ACC112 (cell line): ENCODE results near the gene RHCE.
A peak's percentile ranks its signal among the peaks of the same experiment; 100 is the strongest.
"Not testable (repeated sequence)": the region's sequence is repeated elsewhere in the genome, so short reads cannot be mapped to it uniquely, and the experiment has no call there.

ENCODE experiments used
- H2AFZ ChIP-seq: fragments of 200-600 bp; sonication (generic); one replicate; pipeline ENCODE4 v1.6.0; 2017; ENCODE audit warnings: antibody characterized with exemption, low read length; ENCODE audit not compliant: unreplicated experiment
- H3K27ac ChIP-seq: fragments of 200-600 bp; sonication (generic); 2 replicates; pipeline ENCODE4 v1.5.1; 2014; ENCODE audit warnings: low read depth, mild to moderate bottlenecking, antibody characterized with exemption, low read length, moderate library complexity
- H3K27me3 ChIP-seq: fragments of 200-600 bp; sonication (generic); 2 replicates; pipeline ENCODE4 v1.6.1; 2014; ENCODE audit warnings: mild to moderate bottlenecking, antibody characterized with exemption, low read length, moderate library complexity, mixed read lengths; ENCODE audit not compliant: insufficient read depth
- H3K36me3 ChIP-seq: fragments of 200-600 bp; sonication (generic); 2 replicates; pipeline ENCODE4 v1.6.1; 2016; ENCODE audit warnings: mild to moderate bottlenecking, antibody characterized with exemption, low read length, moderate library complexity, mixed read lengths; ENCODE audit not compliant: insufficient read depth
- H3K4me1 ChIP-seq: fragments of 200-600 bp; sonication (generic); one replicate; pipeline ENCODE4 v1.6.1; 2016; ENCODE audit warnings: low read length, mixed read lengths; ENCODE audit not compliant: insufficient read depth, unreplicated experiment, control insufficient read depth
- H3K4me3 ChIP-seq: fragments of 200-600 bp; sonication (generic); 2 replicates; pipeline ENCODE4 v1.5.1; 2014; ENCODE audit warnings: mild to moderate bottlenecking, low read depth, low read length
- H3K79me2 ChIP-seq: fragments of 200-600 bp; sonication (generic); one replicate; pipeline ENCODE4 v1.6.0; 2016; ENCODE audit warnings: low read length; ENCODE audit not compliant: control insufficient read depth, unreplicated experiment, insufficient read depth

The RHCE gene

DNA sequence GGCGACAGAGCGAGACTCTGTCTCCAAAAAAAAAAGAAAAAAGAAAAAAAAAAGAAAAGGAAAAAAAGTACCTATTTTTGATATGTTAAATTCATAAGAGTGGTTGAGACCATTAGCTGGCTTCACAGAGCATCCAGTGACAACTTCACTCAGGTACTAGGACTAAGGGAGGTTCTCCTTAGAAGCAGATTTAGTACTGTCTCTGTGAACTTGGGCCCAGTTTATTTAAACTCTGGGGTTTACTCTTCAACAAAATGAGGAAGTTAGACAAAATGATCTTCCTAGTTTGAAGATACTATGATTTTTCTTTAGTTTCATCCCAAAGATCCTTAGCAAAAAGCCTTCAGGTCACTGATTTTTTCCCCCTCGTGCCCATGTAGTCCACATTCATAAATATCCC, 31.3 kb upstream of the RHCE start:
- Histone ChIP-seq H3K36me3 (peaks cover 11% of the 10 kb centered on the region), H3K27ac (no peak overlapping the region), H3K79me2 (no peaks in the 10 kb centered on the region), H3K27me3 (no peaks in the 10 kb centered on the region), H2AFZ (no peak overlapping the region), H3K4me1 (peaks cover 7% of the 10 kb centered on the region), H3K4me3 (no peak overlapping the region)

DNA sequence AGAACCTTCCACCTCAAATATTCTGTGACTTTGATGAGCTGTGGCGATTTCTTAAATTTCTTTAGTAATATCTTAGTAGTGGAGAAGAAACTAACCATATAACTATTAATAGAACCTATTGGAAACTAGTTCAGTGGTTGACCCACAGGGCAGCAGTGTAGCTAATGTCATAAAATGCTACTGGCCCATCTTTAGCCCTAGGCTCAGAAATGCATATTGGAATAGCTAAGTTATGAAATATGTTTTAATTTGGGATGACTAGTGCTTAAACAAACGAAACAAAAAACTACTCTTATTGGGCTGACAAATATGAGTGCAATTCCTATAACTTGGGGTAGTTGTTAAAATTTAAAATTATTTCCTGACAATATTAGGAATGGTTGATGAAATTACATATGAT, 30.3 kb upstream of the RHCE start:
- H3K4me1 ChIP-seq, result peaks cover 7% of the 10 kb centered on the region
- no peak overlapping the region for H2AFZ ChIP-seq
- no peak overlapping the region for H3K27ac ChIP-seq
- H3K79me2 ChIP-seq, result no peaks in the 10 kb centered on the region
- H3K36me3 ChIP-seq, result peaks cover 5% of the 10 kb centered on the region; the same call in 1 of the 2 replicates
- H3K4me3 ChIP-seq, result no peak overlapping the region
- no peaks in the 10 kb centered on the region for H3K27me3 ChIP-seq

DNA sequence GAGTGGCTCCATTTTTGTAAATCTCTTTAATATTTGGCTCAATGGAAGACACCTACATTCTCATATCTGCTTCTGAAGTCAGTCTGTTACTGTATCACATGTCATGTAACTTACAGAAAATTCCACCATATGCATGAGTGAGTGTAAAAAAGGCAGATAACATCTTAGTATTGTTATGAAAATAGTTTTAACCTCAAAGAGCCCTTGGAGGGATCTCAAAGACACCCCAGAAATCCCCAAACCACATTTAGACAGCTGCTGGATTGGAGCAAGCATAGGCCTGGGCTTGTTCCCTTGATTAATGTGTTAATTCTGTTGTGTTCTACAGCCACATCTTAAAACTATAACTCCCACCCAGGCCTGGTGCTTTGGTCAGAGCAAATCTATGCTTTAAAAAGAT, 26.9 kb upstream of the RHCE start:
- Histone ChIP-seq H3K4me3 (no peak overlapping the region), H3K27me3 (no peaks in the 10 kb centered on the region), H3K36me3 (no peaks in the 10 kb centered on the region), H3K27ac (no peak overlapping the region), H2AFZ (no peak overlapping the region), H3K79me2 (peaks cover 6% of the 10 kb centered on the region), H3K4me1 (peaks cover 7% of the 10 kb centered on the region)

DNA sequence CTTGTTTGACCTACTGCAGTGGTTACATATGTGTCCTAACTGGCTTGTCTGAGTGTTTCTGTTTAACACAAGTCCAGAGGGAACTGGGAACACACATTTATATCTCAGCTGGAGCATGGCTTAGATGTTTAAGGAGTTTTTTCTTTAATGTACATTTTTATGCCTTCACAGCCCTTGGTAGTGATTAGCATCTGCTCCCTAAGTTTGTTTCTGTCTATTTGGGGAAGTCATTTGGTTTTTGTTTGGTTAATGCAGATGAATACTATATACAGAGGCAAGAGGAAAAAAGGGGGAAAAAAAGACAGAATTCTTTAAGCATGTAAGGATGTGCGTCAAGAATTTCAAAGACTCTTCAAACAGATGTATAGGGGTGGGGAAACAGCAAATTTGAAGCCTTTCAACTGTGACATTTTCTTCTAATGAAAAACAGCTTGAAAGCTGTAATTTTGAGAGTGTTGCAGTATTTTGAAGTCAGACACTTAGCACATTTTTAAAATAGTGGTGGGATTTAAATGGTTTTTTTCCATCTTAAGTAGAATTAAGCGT, 25.4 kb upstream of the RHCE start:
- Histone ChIP-seq H3K27ac (no peak overlapping the region), H3K36me3 (no peaks in the 10 kb centered on the region), H3K4me1 (peaks cover 7% of the 10 kb centered on the region), H3K27me3 (no peaks in the 10 kb centered on the region), H3K4me3 (no peak overlapping the region), H2AFZ (no peak overlapping the region), H3K79me2 (peaks cover 12% of the 10 kb centered on the region)

DNA sequence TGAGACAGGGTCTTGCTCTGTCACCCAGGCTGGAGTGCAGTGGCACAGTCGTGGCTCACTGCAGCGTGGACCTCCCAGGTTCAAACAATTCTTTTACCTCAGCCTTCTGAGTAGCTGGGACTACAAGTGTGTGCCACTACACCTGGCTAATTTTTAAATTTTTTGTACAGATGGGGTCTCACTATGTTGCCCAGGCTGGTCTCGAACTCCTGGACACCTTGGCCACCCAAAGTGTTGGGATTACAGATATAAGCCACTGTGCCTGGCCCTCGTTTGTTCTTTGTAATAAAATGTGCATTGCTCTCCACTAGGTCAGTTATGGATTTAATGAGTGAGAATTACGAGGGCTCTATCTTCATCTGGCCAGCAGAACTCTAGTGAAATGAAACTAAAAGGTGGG, 24.0 kb upstream of the RHCE start:
- not testable (repeated sequence) for H2AFZ ChIP-seq, H3K27me3 ChIP-seq, H3K36me3 ChIP-seq, H3K4me3 ChIP-seq, H3K27ac ChIP-seq, H3K4me1 ChIP-seq
- peaks cover 12% of the 10 kb centered on the region for H3K79me2 ChIP-seq

DNA sequence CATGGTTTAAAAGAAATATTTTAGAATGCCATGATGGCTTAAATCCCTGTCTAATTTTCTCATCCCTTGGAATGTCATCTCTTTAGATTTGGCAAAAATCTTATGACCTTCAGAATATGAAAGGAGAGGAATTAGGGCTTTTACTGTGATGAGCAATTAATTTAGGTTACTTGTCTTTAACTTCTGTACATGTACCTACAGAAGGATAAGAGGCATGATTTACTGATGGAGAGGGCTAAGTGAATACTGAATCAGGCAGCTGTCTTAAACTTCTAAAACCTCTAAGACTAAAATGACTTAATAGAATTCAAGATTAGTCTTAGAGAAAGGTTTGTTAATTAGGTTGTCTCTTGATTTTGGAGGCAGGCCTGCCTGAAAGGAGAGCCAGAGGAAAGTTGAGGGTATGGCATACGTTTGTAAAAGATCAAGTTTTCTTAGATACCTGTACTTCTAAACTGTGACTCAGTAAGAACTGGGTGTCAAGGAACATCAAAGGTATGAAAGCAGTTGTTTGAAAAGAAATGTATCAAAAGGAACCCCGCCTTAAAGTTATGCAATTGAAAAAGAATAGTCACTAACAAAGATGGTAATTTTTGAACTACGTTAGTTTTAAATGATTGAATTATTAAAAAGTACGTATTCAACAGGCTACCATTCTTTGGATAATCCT, 22.5 kb upstream of the RHCE start:
- Histone ChIP-seq H3K27ac (no peak overlapping the region), H3K4me1 (no peaks in the 10 kb centered on the region), H3K36me3 (no peaks in the 10 kb centered on the region), H2AFZ (no peak overlapping the region), H3K27me3 (no peaks in the 10 kb centered on the region), H3K79me2 (peaks cover 12% of the 10 kb centered on the region), H3K4me3 (no peak overlapping the region)

DNA sequence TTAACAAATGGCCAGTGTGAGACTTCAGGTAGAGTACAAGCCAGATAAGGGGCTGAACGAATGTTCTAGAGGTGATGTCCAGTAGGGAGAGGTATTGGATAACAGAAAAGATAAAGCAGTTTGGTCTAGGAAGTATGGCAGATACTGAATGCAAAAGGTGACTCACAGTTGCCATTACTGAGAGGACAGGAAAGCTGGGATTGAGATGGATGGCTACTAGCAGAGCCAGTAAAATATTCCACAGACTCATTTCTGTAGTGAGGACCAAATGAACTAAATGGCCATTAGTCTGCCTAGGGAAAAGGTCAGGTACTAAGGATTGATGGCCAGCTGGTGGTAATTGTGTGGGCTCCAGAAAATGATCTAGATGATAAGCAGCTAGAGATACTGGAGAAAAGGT, 21.6 kb upstream of the RHCE start:
- Histone ChIP-seq H2AFZ (no peak overlapping the region), H3K4me3 (no peak overlapping the region), H3K36me3 (no peaks in the 10 kb centered on the region), H3K79me2 (peaks cover 20% of the 10 kb centered on the region), H3K27ac (no peak overlapping the region), H3K4me1 (no peaks in the 10 kb centered on the region), H3K27me3 (no peaks in the 10 kb centered on the region)

DNA sequence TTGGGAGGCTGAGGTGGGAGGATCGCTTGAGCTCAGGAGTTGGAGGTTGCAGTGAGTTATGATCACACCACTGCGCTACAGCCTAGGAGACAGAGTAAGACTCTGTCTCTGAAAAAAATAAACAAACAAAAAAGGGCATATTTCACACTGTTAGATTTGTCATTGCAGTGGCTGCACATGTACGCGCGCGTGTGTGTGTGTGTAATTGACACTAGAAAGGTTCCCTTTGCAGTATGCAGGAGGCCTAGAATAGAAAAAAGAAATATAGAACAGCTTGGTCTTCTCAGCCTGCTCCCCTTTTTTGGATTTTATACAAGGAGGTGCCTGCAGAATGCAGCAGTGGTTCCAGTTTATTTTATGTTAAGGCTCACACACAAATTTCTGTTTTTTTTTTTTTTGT, 18.7 kb upstream of the RHCE start:
- H3K27ac ChIP-seq, result no peak overlapping the region
- H3K79me2 ChIP-seq, result peaks cover 42% of the 10 kb centered on the region
- H3K4me1 ChIP-seq, result peaks cover 26% of the 10 kb centered on the region

DNA sequence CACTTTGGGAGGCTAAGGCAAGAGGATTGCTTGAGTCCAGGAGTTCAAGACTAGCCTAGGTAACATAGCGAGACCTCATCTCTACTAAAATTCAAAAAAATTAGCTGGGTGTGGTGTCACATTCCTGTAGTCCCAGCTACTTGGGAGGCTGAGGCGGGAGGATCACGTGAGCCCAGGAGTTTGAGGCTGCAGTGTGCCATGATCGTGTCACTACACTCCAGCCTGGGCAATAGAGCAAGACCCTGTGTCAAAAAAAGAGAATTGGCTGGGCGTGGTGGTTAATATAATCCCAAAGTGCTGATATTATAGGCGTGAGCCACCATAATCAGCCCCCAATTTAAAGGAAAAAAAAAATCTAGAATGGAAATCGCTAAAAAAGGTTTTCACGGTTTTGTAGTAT, 17.0 kb upstream of the RHCE start:
- Histone ChIP-seq H3K27ac (no peak overlapping the region), H3K36me3 (no peaks in the 10 kb centered on the region), H3K27me3 (no peaks in the 10 kb centered on the region), H2AFZ (no peak overlapping the region), H3K4me3 (no peak overlapping the region), H3K4me1 (peaks cover 42% of the 10 kb centered on the region), H3K79me2 (peaks cover 55% of the 10 kb centered on the region)

More for the DNA sequence above, 18.7 kb upstream of the RHCE start:
- no peak overlapping the region for H2AFZ ChIP-seq
- H3K27me3 ChIP-seq, result no peaks in the 10 kb centered on the region
- no peaks in the 10 kb centered on the region for H3K36me3 ChIP-seq
- no peak overlapping the region for H3K4me3 ChIP-seq

DNA sequence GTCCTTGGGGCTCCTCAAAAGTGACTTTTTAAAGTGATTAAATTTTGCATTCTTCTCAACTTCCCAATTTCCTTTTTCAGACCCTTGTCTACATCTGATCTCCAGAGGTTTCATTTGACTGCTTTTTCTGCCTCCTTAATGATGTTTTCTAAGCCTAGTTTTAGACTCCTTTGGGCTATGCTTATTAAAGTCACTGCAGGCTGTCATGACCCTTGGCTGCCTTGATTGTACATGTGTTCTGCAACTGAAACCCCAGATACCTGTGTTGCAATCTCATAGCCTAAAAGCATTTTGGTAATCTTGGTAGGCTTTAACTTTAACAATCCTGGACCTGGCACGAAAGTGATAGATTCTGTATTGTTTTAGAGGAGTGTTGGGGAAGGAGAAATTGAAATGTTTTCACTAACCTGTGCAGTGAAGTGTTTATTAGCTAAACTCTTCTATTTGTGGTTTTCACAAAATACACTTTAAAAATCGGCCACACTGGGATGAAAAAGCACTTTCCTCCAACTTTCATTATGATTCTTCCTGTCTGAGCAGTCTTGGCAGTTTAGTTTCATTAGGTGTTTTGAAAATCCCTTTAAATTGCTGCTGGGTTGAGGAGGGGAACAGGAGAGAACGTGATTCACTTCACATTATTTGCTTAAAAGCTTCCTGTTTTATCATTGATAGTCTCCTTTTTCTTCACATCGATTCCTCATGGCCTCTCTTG, 14.9 kb upstream of the RHCE start:
- H3K79me2 ChIP-seq, result peaks cover 64% of the 10 kb centered on the region
- peak overlapping the region; percentile 44 for H3K27ac ChIP-seq
- H2AFZ ChIP-seq, result no peak overlapping the region
- H3K36me3 ChIP-seq, result no peaks in the 10 kb centered on the region
- no peaks in the 10 kb centered on the region for H3K27me3 ChIP-seq
- peak overlapping the region; percentile 61 for H3K4me3 ChIP-seq
- H3K4me1 ChIP-seq, result peaks cover 50% of the 10 kb centered on the region
